Skeletal muscle cell (primary cell): ENCODE measurements around the gene RNF141.

ENCODE experiments used
- DNase-seq: peaks from one replicate; pipeline ENCODE4 v3.0.0-alpha.2; 2010; ENCODE audit warnings: low read depth
- H3K4me3 ChIP-seq: 2 replicates; pipeline ENCODE4 v1.5.1; 2011; ENCODE audit warnings: low read depth, mild to moderate bottlenecking, control low read depth, low read length, moderate library complexity

Gene RNF141

DNA sequence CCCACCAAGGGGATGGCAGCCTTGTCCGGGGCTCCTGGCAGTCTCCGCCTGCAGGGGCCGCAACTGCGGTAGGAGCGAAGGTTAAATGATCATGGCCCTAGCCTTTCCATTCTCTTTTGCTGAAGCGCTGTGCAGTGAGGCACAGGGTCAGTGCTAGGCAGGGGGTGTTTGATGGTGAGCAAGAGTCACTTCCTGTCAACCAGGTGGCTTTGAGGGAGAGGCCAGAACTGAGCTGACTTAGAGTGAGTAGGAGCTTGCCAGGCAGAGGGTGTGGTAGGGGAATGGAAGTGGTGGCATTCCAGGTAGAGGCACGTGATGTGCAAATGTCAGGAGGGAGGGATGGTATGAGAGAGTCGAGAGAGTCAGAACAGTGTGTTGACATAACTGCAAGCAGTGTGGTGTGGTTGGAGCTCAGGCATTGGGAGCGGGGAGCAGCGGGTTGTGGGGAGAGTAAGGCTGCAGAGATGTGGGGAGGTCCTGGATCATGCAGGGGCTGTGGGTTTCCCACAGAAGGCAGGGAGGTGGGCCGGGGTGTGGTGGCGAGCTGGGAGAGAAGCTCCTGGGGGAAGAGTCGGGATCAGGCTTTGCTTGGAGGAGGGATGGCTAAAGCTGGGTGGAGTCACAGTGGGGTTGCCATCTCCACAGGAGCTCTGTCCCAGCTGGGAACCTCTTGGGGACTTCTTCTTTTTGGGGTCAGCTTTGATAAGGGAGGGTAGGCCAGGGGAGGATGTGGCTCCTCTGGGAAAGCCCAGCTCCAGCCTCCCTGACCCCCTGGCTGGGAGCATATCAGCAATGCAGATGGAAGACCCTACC, 52.7 kb downstream of the RNF141 start:
- H3K4me3 ChIP-seq: no peak overlapping the region
- DNase-seq: no peak

DNA sequence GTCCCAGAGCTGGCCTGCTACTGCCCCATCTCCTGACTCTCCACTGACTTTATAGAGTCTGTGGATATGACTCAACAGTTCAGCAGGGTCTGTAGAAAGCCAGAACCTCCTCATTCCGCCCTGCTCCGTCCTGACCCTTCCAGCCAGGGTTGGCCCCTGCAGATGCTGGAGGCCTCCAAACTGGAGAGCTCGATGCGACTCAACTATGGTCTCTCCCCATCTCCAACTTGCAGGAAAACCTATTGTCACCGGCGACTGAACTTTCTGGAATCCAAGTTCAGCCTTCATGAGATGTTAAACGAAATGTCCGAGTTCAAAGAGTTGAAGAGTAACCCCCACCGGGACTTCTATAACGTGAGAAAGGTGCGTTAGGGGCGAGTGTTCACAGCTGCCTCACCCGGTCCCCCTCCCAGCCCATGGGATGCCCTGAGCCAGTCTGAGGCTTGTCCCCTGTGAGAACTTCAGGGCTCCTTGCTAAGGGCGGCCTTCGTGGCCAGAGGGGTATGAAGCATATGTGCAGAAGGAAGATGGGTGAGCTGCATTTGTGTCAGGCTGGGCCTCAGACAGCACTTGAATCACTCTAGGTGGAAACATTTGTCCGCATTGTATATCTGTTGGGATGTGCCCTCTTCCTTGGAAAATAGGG, 53.9 kb downstream of the RNF141 start:
- no peak for DNase-seq
- no peak overlapping the region for H3K4me3 ChIP-seq

DNA sequence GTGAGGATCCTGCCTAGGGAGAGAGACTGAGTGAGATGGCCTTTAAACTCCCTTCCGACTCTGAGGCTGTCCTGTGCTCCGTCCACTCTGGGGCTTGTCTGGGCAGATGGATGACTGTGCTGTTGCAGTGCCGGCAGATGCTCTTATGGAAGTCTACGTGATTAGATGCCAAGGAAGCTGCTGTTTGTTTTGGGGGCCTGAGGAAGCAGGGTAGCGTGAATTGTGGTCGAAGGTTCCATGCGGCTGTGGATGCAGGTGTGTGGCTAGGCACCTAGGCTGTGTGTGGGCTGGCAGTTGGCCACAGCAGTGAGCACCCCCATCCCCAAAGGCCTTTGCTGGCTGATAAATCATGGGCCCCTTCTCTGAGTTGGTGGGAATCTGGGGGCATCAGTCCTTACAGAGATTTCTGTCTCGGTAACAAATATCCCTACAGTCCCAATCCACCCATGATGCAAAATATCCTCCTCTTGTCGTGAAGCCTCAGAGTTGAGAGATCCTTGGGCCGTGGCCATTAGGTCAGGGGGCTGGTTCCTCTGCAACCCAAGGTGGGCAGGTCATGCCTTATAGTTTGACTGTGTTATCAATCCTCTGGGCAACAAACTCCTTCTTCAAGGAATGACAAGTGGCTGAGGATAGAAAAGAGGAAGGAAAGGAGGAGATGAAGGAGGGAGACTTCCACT, 54.7 kb downstream of the RNF141 start:
- H3K4me3 ChIP-seq: no peak overlapping the region
- no peak for DNase-seq

DNA sequence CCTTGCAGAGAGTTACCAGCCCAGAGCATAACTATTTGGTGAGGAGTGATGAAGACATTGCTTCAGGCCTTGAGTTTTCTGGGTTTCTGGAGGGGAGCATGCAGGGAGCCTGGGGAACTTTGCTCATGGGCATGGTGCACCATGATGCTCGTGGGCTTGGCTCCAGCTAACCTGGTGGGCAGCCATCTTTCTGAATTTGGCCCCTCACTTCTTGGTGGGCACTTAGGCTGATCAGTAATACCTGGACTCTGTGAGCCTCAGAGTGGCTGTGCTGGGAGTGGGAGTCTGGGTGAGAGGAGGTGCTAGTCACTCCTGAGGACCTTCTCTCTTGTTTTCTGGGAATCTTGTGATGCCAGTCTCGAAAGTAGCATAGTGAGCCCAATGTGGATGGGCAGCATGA, 55.3 kb downstream of the RNF141 start:
- no peak overlapping the region for H3K4me3 ChIP-seq
- no peak for DNase-seq

DNA sequence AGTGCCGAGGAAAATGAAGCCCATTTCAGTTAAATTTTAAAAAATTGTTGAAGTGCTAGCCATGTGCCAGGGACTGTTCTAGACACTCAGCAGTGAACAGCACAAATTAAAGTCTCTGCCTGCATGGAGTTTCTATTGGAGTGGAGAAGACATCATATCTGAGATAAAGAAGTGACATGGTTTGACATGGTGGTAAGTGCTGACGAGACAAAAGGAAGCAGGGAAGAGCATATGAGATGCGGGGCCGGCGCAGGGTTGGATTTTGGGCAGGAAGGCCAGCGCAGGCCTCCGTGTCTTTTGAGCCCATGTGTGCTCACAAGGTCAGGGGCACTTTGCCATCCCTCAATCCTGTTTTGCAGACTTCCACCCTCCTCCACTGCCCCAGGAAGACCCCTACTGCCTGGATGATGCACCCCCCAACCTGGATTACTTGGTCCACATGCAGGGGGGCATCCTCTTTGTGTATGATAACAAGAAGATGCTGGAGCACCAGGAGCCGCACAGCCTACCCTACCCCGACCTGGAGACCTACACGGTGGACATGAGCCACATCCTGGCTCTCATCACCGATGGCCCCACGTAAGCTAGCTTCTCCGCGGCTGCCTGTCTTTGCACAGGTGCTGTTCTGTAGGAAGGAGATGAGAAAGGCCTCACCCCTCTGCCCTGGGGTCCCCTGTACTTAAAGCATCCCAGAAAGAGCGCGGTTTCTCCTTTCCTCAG, 56.4 kb downstream of the RNF141 start:
- no peak overlapping the region for H3K4me3 ChIP-seq
- DNase-seq: no peak

DNA sequence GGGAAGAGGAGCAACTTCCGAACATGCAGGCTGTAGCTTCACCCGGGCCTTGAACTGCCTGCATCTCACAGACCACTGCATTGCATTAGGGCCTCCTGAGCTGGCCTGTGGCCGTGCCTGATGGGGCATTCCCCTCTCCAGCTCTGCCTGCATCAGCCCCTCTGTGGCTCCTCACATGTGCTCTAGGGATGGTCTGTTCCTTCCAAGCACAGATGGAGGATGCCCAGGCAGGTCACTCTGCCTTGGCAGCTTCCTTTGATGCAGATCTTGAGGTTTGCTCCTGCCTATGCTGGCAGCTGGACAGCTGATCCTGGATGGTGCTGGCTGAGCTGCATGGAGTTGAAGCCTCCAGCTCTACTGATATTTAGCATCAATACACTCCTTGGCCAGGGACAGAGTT, 57.4 kb downstream of the RNF141 start:
- no peak for DNase-seq
- no peak overlapping the region for H3K4me3 ChIP-seq

DNA sequence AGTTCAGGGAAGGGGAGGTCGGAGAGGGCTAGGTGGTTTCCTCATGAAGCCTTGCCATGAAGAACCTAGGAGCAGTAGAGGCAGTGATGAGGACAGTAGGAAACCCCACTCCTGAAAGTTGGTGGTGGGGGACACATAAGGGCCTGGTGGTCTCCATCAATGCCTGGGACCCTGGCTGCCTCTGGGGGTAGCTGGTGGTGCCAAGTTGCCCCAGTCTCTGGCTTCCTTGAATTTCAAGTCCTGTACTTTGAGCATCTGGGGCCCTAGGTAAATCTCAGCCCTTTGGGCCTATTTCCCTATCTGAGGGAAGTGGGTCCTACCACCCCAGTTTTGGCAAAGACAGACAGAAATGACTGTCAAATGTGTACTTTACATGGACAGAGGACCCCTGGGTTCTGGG, 57.8 kb downstream of the RNF141 start:
- DNase-seq: no peak

DNA sequence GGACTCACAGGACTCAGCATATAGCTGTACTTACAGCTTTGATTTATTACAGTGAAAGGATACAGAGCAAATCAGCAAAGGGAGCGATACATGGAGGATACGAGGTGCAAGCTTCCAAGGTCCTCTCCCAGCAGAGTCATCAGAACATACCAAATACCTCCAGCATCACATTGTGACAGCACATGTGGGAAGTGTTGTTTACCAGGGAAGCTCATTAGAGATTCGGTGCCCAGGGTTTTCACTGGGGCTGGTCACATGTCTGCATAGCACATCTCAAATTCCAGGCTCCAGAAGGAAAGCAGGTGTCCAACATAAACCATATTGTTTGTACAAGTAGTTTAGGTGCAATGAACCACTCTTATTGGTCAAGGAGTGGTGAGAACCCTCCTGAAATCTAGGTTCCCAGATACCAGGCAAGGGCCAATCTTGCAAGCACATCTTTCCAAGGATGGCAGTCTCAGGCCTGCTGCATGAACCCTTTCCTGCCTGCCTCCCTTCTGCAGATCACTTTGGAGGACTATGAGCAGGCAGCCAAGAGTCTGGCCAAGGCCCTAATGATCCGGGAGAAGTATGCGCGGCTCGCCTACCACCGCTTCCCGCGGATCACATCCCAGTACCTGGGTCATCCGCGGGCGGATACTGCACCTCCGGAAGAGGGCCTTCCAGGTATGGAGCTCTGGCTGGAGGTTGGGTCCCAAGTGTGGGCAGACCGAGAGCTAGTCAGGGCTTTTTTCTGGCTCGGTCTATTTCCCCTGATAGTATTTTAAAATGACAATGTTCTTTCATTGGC, 59.2 kb downstream of the RNF141 start:
- no peak for DNase-seq
- H3K4me3 ChIP-seq: no peak overlapping the region

More for the DNA sequence above, 57.8 kb downstream of the RNF141 start:
- no peak overlapping the region for H3K4me3 ChIP-seq

DNA sequence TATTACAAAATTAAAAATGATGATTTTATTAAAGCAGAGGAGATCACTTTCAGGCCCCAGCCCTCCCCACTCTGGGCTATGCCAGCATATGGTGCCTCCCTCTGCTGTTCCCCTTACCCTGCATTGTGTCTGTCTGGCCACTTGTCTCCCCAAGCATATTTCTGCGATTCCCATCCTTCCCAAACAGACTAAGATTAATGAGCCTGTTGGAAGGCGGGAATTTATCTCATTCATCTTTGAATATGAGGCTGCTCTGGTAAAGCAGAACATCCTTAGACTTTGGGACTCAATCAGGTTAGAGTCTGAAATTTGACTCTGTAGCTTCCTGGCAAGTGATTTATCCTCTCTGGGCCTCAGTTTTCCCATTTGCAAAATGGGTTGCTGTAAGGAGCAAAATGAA, 60.2 kb downstream of the RNF141 start:
- no peak for DNase-seq
- no peak overlapping the region for H3K4me3 ChIP-seq

DNA sequence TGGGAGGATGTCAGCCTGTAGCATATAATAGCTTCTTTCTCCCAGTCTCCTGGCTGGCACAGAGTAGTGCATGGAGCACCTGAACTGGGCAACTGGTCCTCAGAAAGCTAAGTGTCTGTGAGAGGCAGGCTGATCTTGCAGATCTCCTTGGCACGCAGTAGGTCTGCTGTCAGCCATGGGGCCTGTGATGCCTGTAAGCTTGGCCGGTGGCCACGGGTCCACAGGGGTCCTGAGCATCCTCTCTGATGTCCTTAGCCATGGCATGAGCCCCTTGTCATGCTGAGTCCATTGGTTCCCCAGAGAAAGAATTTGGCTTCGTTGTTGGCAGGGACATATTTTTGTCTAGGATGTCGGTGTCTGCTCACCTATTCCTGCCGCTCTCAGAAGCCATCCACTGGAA, 61.0 kb downstream of the RNF141 start:
- DNase-seq: no peak
- no peak overlapping the region for H3K4me3 ChIP-seq

DNA sequence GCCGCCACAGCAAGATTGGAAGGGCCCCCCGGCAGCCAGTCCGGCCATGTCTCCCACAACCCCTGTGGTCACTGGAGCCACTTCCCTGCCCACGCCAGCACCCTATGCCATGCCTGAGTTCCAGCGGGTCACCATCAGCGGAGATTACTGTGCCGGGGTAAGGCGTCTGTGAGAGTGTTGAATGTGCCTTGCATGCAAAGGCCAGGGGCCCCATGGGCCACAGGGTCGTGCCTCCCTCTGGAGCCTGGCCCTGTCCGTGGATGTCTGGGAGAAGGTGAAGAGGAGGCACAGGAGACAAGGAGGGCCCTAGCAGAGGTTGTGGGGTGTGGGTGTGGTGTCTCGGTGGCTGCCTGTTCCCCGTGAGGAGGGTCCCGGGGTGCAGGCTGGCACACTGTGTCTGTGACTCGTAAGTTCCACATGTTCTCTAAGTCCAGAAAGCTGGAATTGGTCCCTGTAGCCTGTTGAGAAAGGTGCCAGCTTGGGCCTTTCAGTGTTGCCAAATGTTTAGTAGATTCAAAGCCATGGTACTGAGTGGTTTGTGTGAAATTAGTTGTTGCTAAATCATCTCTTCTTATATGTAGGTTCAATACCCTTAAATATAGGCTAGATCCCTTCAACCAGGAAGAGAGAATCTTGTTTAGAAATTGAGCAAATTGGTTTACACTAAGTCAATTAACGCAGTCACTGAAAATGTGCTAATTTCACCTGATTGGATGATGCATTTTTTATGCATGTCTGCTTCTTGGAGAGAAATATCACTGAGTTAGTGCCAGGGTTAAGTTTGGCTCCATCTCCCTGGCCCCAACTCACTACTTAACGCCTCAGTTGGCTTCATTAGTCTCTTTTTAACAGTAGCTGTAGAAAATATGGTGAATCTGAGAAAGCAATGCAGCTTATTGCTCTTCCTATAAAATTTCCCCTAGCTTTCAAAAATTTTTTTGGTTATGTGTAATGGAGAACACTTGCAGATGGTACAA, 62.1 kb downstream of the RNF141 start:
- no peak for DNase-seq
- no peak overlapping the region for H3K4me3 ChIP-seq

DNA sequence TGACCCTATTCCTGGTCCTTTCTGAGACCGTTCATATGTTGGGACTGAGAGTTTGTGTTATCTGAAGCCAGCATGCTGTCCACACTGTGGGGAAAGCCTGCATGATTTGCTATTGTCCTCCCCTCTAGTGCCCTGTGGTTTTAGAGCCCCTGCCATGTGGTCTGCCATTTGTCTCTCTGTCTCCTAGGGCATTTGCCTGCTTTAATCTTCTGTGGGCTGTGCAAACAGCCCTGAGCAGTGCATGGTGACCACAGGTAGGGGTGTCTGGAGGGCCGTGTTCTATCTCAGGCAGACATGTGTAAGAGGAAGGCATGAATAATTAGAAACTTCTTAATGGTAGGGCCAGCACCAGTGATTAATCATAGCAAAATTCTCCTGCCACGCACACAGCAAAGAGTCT, 62.9 kb downstream of the RNF141 start:
- H3K4me3 ChIP-seq: no peak overlapping the region
- no peak for DNase-seq

DNA sequence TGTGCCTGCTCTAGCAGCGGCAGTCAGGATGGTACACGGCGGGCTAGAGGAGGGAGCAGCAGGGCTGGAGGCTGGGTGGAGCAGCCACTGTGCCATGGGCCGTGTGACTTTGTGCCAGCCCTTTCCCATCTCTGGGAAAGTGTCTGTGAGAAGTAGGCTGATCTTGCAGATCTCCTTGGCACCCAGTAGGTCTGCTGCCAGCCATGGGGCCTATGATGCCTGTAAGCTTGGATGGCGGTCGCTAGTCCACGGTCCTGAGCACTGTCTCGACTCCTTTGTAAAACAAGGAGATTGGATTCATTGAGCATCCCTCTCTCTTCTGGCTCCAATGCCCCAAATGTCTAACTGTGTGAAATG, 63.3 kb downstream of the RNF141 start:
- no peak overlapping the region for H3K4me3 ChIP-seq
- DNase-seq: no peak

DNA sequence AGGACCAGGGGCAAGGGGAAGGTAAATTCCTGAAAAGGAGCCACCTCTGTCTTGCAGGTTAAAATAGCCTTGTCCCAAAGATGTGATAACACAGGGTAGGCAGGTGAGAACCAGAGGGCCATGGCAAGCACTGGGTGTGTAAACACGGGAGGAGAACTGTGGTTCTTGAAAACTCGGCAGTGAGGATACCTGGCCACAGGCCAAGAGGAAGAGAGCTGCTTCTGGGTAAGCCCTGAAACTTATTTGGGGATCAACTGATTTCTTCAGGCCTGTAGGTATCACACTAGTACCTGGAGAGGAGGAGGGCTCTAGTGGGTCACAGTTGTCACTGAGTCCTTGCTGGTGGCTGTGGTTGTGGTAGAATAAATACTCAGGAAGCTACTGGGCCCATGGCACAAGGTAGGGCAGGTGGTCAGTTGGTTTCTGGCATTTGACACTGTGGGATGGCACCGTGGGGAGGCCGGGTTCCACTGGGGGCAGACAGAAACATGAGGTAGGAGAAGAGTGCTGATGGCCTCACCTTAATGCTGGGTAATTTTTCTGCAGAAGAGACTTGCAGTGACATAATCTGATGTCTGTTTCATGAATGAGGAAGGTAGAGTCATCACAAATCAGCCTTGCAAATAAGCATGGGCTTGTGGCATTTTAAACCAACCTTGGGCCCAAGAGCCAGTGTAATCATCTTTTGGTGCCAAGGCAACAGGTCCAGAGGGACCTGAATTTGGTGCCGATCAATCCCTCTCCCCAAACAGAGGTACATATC, 63.9 kb downstream of the RNF141 start:
- H3K4me3 ChIP-seq: no peak overlapping the region
- no peak for DNase-seq

DNA sequence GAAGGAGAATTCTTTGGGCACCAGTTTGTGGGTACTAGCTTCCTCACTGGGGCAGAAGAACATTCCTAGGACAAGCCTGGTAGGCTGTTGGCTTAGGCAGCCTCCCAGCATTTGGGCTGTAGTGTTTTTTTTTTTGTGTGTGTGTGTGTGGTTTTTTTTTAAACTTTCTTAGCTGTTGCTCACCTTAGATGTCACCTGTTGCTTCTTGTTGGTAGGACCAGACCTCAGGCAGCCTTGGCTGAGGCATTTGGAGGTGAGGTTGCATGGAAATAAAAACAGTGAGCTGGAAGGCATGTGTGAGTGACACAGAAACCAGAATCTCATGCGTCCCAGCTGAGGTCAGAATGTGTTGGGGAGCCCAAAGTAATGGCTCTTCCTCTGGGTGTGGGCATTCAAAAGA, 64.6 kb downstream of the RNF141 start:
- no peak for DNase-seq
- no peak overlapping the region for H3K4me3 ChIP-seq

DNA sequence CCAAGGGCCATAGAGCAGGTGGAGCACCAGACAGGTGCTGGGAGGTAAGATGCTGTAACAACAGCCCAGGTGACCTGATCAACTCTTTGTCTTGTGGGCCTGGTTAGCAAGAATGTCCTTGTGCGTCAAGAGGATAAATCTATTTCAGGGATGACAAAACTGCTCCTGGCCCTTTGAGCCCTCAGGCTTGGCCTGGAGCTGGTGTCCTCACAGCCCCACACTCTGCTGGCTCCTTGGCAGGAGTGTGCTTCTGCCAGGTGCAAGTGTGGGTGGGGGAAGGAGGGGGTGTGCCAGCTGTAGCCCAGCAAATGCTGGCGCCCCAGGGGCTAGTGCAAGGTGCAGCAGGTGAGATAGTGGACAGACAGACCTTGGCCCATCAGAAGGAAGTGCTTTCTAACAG, 66.4 kb downstream of the RNF141 start:
- DNase-seq: no peak
- no peak overlapping the region for H3K4me3 ChIP-seq

DNA sequence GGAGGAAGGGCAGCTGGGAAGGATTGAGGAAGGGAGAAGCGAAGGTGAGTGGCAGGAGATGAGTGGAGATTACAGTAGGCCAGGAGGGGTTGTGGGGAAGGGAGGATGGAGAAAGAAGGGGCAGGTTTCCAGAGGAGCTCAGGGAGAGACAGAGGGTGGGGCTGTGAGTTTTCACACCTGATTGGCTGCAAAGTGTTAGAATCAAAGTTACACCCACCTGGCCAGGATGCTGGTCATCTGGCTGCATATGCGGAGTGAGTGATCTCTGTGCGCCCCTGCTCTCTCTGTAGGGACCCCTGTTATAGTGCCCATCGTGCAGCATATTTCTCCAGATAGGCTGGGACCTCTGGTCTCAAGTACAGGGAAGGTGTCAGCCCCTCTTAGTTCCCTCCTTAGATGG, 67.6 kb downstream of the RNF141 start:
- H3K4me3 ChIP-seq: no peak overlapping the region
- DNase-seq: no peak
